ENCODE results near the gene HIP1.
"Not testable (repeated sequence)": the region's sequence is repeated elsewhere in the genome, so short reads cannot be mapped to it uniquely, and the experiment has no call there.

The HIP1 gene

GRCh38 chr7:75716992-75717626, 21.6 kb downstream of the HIP1 start:
- DNase-seq, result no peak

DNA sequence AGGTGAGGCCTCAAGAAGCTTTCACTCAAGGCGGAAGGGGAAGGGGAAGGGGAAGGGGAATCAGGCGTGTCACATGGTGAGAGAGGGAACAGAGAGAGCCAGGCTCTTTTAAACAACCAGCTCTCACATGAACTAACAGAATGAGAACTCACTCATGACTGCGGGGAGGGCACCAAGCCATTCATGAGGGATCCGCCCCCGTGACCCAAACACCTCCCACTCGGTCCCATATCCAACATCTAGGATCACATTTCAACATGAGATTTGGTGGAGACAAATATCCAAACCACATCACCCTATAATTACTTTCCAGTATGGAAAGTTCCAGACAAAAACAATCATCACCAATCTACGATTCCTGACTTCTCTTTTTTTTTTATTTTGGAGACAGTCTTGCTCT, 22.9 kb downstream of the HIP1 start:
- ATAC-seq, result no peak
- no peak for DNase-seq

More at GRCh38 chr7:75716992-75717626, 21.6 kb downstream of the HIP1 start:
- ATAC-seq, result no peak

DNA sequence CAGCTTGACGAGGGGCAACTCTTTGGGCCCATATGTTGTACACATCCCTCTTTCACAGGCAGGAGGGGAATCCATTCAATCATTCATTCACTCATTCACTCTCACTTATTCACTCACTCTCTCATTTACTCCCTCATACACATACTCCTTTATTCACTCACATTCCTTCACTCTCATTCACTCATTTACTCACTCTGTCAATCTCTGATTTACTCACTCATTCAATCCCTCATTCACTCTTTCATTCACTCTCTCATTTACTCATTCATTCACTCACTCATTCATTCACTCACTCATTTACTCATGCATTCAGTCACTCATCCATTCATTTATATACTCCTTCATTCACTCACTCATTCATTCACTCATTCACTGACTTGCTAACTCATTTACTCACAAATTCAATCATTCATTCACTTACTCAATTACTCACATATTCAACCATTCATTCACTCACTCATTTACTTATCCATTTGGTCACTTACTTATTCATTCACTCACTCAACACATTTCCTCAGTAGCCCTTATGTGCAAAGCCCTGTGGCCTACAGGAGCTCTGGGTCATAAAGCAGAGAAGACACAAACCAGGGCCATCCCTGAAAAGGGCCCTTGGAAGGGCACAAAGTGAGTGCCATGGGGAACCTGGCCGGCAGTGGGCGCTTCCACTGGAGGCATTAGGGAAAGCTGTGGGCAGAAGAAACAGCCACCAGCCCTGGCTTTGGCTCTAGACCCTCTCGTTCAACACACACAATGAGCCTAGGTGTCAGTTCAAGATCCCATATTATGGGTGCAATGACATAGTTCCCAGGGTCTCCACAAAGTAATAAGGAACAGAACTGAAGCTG, 26.0 kb downstream of the HIP1 start:
- ATAC-seq, result no peak

DNA sequence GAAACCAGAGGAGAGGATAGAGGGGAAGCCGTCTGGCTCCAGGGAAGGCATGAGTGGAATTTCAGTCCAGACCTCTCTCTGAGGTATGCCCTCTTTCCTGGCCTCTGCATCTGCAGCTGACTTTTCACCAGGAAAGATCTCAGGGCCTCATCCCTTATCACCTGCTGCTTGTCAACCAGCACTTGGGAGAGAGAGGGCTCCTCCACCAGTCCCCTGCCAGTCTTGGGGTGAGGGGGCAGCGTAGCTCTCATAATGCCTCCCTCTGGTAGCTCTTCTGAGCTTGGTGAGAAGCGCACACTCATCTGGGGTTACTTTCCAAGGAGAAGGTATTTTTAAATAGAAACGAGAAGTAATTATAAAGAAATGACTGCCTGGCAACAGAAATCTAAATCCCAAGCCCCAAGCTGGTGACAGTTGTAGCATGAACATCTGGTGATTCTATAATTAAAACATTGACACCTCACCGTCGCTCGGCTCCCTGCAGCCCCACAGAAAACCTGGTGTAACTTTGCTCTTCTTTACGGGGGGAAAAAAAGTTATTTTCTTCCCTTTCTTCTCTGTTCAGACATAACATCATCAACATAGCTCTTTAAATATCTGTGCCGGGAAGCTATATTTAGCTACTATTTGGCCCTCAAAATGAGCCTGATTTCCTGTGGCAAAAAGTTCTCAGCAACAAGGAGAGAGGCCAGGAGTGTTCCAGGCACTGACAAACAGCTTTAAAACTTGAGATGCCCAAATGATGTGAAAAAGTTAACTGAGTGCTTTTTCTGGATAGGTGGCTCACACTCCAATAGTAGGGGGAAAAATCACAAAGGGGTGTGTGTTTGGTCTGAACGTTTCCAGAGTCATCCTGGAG, 26.9 kb downstream of the HIP1 start:
- ATAC-seq (no peak), DNase-seq (no peak)

More for the DNA sequence above, 26.0 kb downstream of the HIP1 start:
- no peak for DNase-seq

- ATAC-seq (no peak), DNase-seq (no peak)
Observed at GRCh38 chr7:75711076-75711475, 27.7 kb downstream of the HIP1 start.

- ATAC-seq, result no peak
- no peak for DNase-seq
Observed at GRCh38 chr7:75704928-75705327, 33.8 kb downstream of the HIP1 start.

DNA sequence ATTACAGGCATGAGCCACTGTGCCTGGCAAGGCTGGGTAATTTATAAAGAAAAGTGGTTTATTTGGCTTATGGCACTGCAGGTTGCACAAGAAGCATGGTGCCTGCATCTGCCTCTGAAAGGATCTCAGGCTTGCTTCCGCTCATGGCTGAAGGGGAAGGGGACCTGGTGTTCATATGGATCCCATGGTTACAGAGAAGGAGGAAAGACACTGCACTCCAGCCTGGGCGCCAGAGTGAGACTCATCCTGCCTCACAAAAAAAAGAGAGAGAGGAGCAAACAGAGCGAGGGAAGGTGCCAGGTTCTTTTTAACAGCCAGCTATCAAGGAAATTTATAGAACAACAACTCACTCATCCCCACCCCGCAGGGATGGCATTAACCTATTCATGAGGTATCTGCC, 36.2 kb downstream of the HIP1 start:
- ATAC-seq (no peak), DNase-seq (no peak)

DNA sequence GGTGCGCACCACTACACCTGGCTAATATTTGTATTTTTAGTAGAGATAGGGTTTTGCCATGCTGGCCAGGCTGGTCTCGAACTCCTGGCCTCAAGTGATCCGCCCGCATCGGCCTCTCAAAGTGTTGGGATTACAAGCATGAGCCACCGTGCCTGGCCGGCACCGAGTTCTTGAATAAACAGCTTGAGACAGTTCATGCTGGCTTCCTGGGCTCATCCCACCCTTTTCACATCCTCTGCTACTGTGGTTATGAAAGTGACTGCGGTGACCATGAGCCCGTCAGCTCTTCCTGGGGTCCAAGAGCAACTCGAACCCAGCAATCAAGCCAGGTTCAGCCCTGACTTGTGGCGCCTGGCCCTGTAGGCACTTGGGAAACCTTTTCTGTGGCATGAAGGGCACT, 38.7 kb downstream of the HIP1 start:
- ATAC-seq, result no peak
- no peak for DNase-seq

DNA sequence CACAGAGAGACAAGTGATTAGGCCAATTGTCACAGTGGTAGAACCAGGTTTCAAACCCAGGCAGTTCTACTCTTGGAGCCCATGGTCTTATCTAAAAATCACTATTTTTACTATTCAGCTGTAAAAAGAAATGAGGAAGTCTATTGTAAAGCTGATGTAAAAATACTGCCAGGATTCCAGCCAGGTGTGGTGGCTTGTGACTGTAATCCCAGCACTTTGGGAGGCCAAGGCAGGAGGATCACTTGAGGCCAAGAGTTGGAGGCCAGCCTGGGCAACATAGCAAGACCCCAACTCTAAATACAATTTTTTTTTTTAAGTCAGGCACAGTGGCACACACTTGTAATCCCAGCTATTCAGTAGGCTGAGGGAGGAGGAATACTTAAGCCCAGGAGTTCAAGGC, 40.4 kb downstream of the HIP1 start:
- ATAC-seq (no peak), DNase-seq (no peak)

DNA sequence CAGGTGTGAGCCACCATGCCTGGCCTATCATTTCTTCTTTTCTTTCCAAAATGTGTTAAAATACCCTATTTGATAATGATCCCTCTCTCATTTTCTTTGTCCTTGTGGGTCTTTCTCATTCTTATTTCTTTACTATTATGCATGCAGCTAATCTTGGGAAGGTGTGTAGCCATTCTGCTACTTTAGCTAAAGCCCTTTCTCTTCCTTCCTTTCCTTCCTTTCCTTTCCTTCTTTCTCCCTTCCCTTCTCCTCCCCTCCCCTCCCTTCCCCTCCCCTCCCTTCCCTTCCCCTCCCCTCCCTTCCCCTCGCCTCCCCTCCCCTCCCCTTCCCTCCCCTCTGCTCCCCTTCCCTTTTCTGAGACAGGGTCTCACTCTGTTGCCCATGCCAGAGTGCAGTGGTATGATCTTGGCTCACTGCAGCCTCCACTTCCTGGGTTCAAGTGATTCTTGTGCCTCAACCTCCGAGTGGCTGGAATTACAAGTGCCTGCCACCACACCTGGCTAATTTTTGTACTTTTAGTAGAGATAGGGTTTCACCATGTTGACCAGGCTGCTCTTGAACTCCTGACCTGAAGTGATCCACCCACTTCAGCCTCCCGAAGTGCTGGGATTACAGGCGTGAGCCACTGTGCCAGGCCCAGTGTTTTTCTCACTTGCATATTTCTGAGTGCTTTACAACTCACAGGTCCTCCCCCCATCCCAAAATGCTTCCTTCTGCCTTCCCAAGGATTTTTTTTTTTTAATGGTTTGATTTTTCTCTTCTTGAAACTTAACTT, 42.3 kb downstream of the HIP1 start:
- no peak for ATAC-seq
- no peak for DNase-seq

GRCh38 chr7:75694638-75695399, 43.9 kb downstream of the HIP1 start:
- no peak for DNase-seq
- ATAC-seq, result no peak

DNA sequence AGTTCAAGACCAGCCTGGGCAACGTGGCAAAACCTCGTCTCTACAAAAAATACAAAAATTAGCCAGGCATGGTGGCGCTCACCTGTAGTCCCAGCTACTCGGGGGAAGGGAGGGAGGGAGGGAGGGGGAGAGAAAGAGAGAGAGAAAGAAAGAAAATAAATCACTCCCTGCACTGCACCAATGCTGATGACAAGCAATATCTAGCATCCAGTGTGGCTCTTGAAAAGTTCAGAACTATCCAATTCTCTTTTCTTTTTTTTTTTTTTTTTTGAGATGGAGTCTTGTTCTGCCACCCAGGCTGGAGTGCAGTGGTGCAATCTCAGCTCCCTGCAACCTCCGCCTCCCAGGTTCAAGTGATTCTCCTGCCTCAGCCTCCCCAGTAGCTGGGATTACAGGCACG, 45.1 kb downstream of the HIP1 start:
- ATAC-seq, DNase-seq: not testable (repeated sequence)

GRCh38 chr7:75691793-75692543, 46.8 kb downstream of the HIP1 start:
- DNase-seq (no peak), ATAC-seq (no peak)

DNA sequence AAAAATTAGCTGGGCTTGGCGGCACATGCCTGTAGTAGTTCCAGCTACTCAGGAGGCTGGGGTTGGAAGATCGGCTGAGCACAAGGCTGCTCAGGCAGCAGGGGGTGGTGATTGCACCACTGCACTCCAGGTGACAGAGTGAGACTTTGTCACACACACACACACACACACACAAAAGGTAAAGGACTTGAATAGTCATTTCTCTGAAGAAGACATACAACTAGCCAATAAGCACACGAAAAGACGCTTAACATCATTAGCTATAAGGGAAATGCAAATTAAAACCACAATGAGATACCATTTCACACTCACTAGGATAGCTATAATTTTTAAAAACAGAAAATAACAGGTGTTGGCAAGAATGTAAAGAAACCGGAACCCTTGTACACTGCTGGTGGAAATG, 48.6 kb downstream of the HIP1 start:
- DNase-seq (no peak), ATAC-seq (no peak)

- no peak for ATAC-seq
Observed at GRCh38 chr7:75689246-75690099, 49.3 kb downstream of the HIP1 start.

GRCh38 chr7:75688200-75689136, 50.3 kb downstream of the HIP1 start:
- ATAC-seq, result no peak
- DNase-seq, result peak; percentile 19

More at GRCh38 chr7:75689246-75690099, 49.3 kb downstream of the HIP1 start:
- DNase-seq, result no peak

DNA sequence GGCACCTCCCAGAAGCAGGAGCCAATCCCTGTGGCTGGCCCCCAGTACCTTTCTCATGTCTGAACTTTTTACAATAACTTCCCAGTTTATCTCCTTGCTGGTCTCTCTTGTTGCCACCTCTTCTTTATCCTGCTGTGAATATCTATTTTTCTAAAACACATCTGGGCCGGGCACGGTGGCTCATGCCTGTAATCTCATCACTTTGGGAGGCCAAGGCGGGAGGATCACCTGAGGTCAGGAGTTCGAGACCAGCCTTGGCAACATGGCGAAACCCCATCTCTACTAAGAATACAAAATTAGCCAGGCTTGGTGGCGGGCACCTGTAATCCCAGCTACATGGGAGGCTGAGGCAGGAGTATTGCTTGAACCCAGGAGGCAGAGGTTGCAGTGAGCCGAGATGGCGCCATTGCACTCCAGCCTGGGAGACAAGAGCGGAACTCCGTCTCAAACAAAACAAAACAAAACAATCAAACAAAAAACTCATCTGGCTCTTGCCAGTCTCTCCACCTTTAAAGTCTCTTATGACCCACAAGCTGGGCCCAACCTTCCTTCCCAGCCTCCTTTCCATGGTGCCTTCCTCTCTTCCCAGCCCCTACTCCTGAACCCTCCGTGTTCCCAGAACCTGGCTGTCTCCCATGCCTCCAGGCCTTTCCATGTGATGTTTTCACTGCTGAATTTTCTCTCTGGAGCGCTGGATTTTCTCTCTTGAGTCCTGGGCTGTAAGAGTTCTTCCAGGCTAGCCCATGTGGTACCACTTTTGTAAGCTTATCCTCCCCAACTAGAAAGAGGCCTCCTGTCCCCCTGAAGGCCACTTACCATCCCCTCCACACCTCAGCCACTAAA, 51.3 kb downstream of the HIP1 start:
- ATAC-seq (no peak), DNase-seq (no peak)

Measured in stimulated activated naive CD8-positive, alpha-beta T cell treated with anti-CD3 and anti-CD28 coated beads, Interleukin-15, Interleukin-2, amounts not matched to agents 100 U/mL and 50 U/mL, for 24 hours (primary cell).